ENCODE results near the gene DGKZ.

DGKZ gene

DNA sequence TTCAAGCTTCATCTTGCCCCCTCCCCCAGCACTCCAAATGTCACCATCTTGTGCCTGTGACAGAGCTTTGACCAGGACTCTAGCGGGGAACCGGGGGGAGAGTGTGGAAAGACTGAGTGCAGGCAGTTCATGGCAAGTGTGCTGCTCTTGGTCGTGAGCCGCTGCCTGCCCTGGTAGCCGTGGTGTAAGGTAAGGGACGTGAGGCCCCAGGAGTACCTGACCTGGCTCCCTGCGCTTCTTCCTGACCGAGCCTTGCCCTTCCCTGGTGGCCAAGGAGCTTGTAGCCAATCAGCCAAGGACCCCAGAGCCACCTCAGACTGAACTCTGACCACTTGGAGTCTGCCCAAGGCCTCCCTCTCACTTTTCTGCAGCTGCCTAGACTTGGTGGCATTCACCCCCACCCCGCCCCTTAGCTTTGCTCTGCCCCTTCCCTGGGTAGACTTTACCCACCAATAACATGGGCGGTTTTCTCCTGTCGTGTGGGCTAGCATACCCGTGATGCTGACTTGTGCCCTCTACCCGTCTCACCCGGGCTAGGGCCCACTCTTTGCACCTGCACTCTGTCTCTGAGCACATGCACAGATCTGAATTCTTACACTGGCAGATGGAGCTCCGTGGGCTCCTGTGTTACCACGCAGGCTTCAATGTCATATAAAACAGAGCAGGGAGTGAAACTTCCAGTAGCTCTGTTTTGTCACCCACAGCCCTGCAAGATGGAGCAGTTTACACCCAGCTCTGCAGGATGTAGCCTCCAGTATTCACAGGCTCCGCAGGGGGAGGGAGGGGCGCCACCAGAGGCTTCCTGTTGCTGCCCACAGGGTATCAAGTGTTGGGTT lies 1.5 kb downstream of the DGKZ start:
- Histone ChIP-seq H3K4me3 (peak overlapping the region in 1 of 2 donors; percentile 95), H3K4me1 (peaks cover 0 to 58% (median 22%) of the 10 kb centered on the region in 4 donors), H3K36me3 (no peaks in the 10 kb centered on the region), H3K9me3 (no peaks in the 10 kb centered on the region), H3K27me3 (no peaks in the 10 kb centered on the region), H3K27ac (no peak overlapping the region)
- no peak for DNase-seq
- TF ChIP-seq, protein P1, sequence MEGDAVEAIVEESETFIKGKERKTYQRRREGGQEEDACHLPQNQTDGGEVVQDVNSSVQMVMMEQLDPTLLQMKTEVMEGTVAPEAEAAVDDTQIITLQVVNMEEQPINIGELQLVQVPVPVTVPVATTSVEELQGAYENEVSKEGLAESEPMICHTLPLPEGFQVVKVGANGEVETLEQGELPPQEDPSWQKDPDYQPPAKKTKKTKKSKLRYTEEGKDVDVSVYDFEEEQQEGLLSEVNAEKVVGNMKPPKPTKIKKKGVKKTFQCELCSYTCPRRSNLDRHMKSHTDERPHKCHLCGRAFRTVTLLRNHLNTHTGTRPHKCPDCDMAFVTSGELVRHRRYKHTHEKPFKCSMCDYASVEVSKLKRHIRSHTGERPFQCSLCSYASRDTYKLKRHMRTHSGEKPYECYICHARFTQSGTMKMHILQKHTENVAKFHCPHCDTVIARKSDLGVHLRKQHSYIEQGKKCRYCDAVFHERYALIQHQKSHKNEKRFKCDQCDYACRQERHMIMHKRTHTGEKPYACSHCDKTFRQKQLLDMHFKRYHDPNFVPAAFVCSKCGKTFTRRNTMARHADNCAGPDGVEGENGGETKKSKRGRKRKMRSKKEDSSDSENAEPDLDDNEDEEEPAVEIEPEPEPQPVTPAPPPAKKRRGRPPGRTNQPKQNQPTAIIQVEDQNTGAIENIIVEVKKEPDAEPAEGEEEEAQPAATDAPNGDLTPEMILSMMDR (IDR thresholded peaks at IDR 0.05): no peak
- intact Hi-C loops (cut with DNase I; ENCODE audit: low total_unique reads): no loop called here

DNA sequence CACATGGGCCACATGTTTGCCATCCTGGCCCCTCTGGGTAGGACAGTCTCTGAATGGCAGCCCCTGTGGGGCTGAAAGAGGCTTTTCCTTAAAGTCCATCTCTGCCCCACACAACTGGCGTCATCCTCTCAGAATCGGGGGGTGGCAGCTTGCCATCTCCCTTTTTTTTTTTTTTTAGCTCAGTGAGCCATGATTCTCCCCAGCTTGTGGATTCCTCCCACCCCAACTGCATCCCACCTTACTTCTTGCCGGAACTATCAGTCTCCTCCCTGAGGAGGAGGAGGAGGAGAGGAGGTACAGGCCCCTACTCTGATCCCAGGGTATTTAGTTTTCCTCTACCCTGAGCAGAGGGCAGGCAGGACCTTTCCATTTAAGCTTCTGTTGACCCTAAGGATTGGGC lies 3.4 kb downstream of the DGKZ start:
- H3K4me3 ChIP-seq: no peak overlapping the region
- DNase-seq: no peak
- TF ChIP-seq, protein P1 (IDR thresholded peaks at IDR 0.05): no peak
- no peaks in the 10 kb centered on the region for H3K27me3 ChIP-seq
- intact Hi-C loops (cut with DNase I; ENCODE audit: low total_unique reads): no loop called here
- no peaks in the 10 kb centered on the region for H3K36me3 ChIP-seq
- no peaks in the 10 kb centered on the region for H3K9me3 ChIP-seq
- H3K27ac ChIP-seq: no peak overlapping the region
- peaks cover 0 to 58% (median 22%) of the 10 kb centered on the region in 4 donors for H3K4me1 ChIP-seq

DNA sequence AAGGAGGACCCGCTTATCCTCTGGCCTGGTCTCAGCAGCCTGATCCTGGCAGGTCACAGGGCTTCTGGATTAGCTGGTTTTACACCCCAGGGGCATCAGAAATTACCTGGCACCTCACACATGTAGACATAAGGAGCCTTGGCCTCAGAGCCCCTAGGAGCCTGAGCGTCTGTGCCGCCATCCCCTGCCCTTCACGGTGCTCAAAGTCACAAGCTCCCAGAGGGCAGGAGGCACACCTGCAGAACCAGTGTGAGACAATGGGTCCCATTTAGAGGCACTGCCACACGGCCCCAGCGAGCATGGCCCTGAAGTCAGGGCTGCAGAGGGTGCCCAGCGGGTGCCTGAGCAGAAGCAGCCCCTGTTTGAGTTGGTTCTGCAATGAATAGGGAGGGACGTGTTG lies 3.9 kb downstream of the DGKZ start:
- intact Hi-C loops (cut with DNase I; ENCODE audit: low total_unique reads): no loop called here

DNA sequence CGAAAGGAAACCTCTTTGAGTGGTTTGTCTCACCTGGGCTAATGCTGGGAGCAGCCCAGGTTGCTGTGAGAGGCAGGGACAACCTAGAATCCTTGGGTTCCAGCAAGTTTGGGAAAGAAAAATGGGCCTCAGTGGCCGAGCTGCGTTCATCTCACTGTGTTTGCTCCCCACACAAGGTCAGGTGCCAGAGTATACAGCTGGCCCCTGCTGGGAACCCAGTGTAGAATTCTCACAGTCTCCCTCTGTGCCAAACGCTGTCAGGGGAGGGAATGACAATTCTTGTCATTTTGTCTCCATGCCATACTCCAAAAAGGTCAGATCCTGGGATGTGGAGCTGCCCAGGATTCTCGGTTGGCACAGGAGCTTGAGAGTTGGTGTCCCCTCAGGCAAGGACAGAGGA lies 4.3 kb downstream of the DGKZ start:
- H3K27me3 ChIP-seq: no peaks in the 10 kb centered on the region
- no peak overlapping the region for H3K27ac ChIP-seq
- no peaks in the 10 kb centered on the region for H3K9me3 ChIP-seq
- peaks cover 0 to 51% (median 22%) of the 10 kb centered on the region in 4 donors for H3K4me1 ChIP-seq
- H3K36me3 ChIP-seq: peaks cover 0 to 6% (median 0%) of the 10 kb centered on the region in 3 donors
- TF ChIP-seq, protein P1 (IDR thresholded peaks at IDR 0.05): no peak
- no peak for DNase-seq
- intact Hi-C loops (cut with DNase I; ENCODE audit: low total_unique reads): no loop called here
- no peak overlapping the region for H3K4me3 ChIP-seq

More for the DNA sequence above, 3.9 kb downstream of the DGKZ start:
- TF ChIP-seq, protein P1 (IDR thresholded peaks at IDR 0.05): no peak
- DNase-seq: no peak
- H3K27me3 ChIP-seq: no peaks in the 10 kb centered on the region
- peaks cover 0 to 3% (median 0%) of the 10 kb centered on the region in 3 donors for H3K36me3 ChIP-seq
- H3K27ac ChIP-seq: no peak overlapping the region
- H3K9me3 ChIP-seq: no peaks in the 10 kb centered on the region
- no peak overlapping the region for H3K4me3 ChIP-seq
- peaks cover 0 to 55% (median 22%) of the 10 kb centered on the region in 4 donors for H3K4me1 ChIP-seq

DNA sequence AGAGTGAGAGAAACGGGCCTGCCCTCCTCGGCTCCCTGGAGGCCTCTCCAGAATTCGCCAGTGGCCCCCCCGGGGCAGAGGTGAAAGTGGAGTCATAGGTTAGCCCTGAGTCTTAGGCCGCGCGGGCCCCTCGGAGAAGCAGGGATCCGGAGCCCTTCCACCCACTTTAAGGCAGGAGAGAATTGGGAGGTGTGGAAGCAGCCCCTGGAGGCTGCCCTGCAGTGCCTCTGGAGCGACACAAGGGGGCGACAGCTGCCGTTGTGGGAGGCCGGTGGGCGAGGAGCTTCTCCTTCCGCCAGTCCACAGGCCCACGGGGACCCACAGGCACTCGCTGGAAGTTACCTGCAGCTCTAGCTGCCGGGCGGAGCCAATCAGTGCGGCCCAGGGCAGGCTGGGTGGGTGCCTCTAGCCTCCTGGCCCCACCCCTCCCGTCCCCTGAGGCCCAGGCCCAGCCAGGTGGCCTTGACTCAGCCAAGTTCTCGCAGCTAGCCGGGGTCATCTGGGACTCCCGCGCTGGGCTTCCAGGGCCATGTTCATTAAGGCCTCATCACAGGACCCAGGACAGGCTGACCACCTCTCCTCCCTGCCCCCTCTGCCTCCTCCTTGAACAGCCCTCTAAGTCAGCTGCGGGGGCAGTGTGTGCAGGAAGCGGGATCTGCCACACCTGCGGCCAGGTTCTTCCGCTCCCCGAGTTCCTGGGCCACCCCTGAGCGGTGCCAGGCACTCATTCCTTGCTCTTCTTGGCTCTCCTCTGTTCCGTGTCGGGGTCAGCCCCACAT lies 5.0 kb downstream of the DGKZ start:
- intact Hi-C loops (cut with DNase I; ENCODE audit: low total_unique reads): no loop called here
- DNase-seq: no peak
- Histone ChIP-seq H3K9me3 (no peaks in the 10 kb centered on the region), H3K27ac (no peak overlapping the region), H3K4me3 (no peak overlapping the region), H3K36me3 (peaks cover 0 to 6% (median 0%) of the 10 kb centered on the region in 3 donors), H3K27me3 (no peaks in the 10 kb centered on the region), H3K4me1 (peaks cover 0 to 46% (median 19%) of the 10 kb centered on the region in 4 donors)
- TF ChIP-seq, protein P1 (IDR thresholded peaks at IDR 0.05): peak; percentile 62 to 81
